HEK293 (cell line): ENCODE results near the gene TMEM256.

Experiments
- HOXA7 ChIP-seq: sonication (generic); formaldehyde crosslinking; IDR thresholded peaks from 2 replicates; pipeline ENCODE4 v1.8.1; 2022; ENCODE audit warnings: missing genetic modification reagents, borderline replicate concordance
- KLF10 ChIP-seq: fragments of 450-650 bp; IDR thresholded peaks from 2 replicates; pipeline ENCODE4 v1.5.1; 2018; ENCODE audit warnings: missing biosample characterization, mild to moderate bottlenecking, missing genetic modification characterization
- KLF8 ChIP-seq: fragments of 450-650 bp; formaldehyde crosslinking; IDR thresholded peaks from 2 replicates; pipeline ENCODE4 v1.5.1; 2016; ENCODE audit warnings: missing biosample characterization, missing genetic modification characterization
- SALL2 ChIP-seq: fragments of 450-650 bp; formaldehyde crosslinking; IDR thresholded peaks from 2 replicates; pipeline ENCODE4 v1.5.0; 2017; ENCODE audit warnings: missing biosample characterization, mild to moderate bottlenecking, missing genetic modification characterization, borderline replicate concordance
- SCRT1 ChIP-seq: fragments of 450-650 bp; formaldehyde crosslinking; IDR thresholded peaks from 2 replicates; pipeline ENCODE4 v1.5.1; 2016; ENCODE audit warnings: missing biosample characterization, missing genetic modification characterization, borderline replicate concordance
- TCF7L2 ChIP-seq: IDR thresholded peaks from 2 replicates; pipeline ENCODE4 v1.6.1; 2011; ENCODE audit warnings: low read depth, mild to moderate bottlenecking, inconsistent platforms, low read length, moderate library complexity, borderline replicate concordance
- TSHZ1 ChIP-seq: fragments of 450-650 bp; formaldehyde crosslinking; IDR thresholded peaks from 2 replicates; pipeline ENCODE4 v1.5.1; 2016; ENCODE audit warnings: missing biosample characterization, missing genetic modification characterization, borderline replicate concordance
- ZBTB17 ChIP-seq: fragments of 450-650 bp; formaldehyde crosslinking; IDR thresholded peaks from 2 replicates; pipeline ENCODE4 v1.5.1; 2016; ENCODE audit warnings: missing biosample characterization, missing genetic modification characterization
- ZBTB20 ChIP-seq: fragments of 450-650 bp; formaldehyde crosslinking; IDR thresholded peaks from 2 replicates; pipeline ENCODE4 v1.5.1; 2016; ENCODE audit warnings: missing biosample characterization, missing genetic modification characterization
- ZBTB26 ChIP-seq: fragments of 450-650 bp; formaldehyde crosslinking; optimal IDR thresholded peaks from 2 replicates; pipeline ENCODE3; 2016; ENCODE audit warnings: missing biosample characterization, mild to moderate bottlenecking, missing genetic modification characterization
- ZBTB7A ChIP-seq: fragments of 450-650 bp; formaldehyde crosslinking; IDR thresholded peaks from 2 replicates; pipeline ENCODE4 v1.5.1; 2016; ENCODE audit warnings: low read depth, missing biosample characterization, missing genetic modification characterization
- ZNF157 ChIP-seq: fragments of 450-650 bp; formaldehyde crosslinking; IDR thresholded peaks from 2 replicates; pipeline ENCODE4 v1.5.1; 2016; ENCODE audit warnings: missing biosample characterization, missing genetic modification characterization
- ZNF221 ChIP-seq: fragments of 450-650 bp; formaldehyde crosslinking; IDR thresholded peaks from 2 replicates; pipeline ENCODE4 v1.5.1; 2017; ENCODE audit warnings: missing biosample characterization, missing genetic modification characterization, borderline replicate concordance
- ZNF248 ChIP-seq: fragments of 450-650 bp; formaldehyde crosslinking; IDR thresholded peaks from 2 replicates; pipeline ENCODE4 v1.5.1; 2017; ENCODE audit warnings: missing biosample characterization, missing genetic modification characterization
- ZNF274 ChIP-seq, 2 experiments: fragments of 200-500 bp in 1 of 2; fragments of 450-650 bp in 1 of 2; sonication (Bioruptor generic) in 1 of 2; formaldehyde crosslinking in 1 of 2; IDR thresholded peaks; 2 replicates each; pipeline versions ENCODE4 v1.5.1 to v1.6.1; 2014 to 2016; ENCODE audit warnings: borderline replicate concordance in 1 of 2, inconsistent platforms in 1 of 2, low read length in 1 of 2, missing biosample characterization in 1 of 2, missing genetic modification characterization in 1 of 2
- ZNF302 ChIP-seq: fragments of 450-650 bp; formaldehyde crosslinking; IDR thresholded peaks from 2 replicates; pipeline ENCODE4 v1.5.1; 2016; ENCODE audit warnings: missing biosample characterization, missing genetic modification characterization, low read depth
- ZNF311 ChIP-seq: fragments of 450-650 bp; formaldehyde crosslinking; IDR thresholded peaks from 2 replicates; pipeline ENCODE4 v1.5.1; 2017; ENCODE audit warnings: missing biosample characterization, missing genetic modification characterization, borderline replicate concordance
- ZNF514 ChIP-seq: fragments of 450-650 bp; formaldehyde crosslinking; IDR thresholded peaks from 2 replicates; pipeline ENCODE4 v1.5.1; 2016; ENCODE audit warnings: missing biosample characterization, missing genetic modification characterization
- ZNF544 ChIP-seq: fragments of 450-650 bp; formaldehyde crosslinking; IDR thresholded peaks from 2 replicates; pipeline ENCODE4 v1.5.0; 2017; ENCODE audit warnings: missing biosample characterization, missing genetic modification characterization
- ZNF548 ChIP-seq: fragments of 450-650 bp; formaldehyde crosslinking; IDR thresholded peaks from 2 replicates; pipeline ENCODE4 v1.5.1; 2016; ENCODE audit warnings: missing biosample characterization, missing genetic modification characterization
- ZNF558 ChIP-seq: fragments of 450-650 bp; formaldehyde crosslinking; IDR thresholded peaks from 2 replicates; pipeline ENCODE4 v1.5.1; 2016; ENCODE audit warnings: missing biosample characterization, missing genetic modification characterization
- ZNF571 ChIP-seq: fragments of 450-650 bp; formaldehyde crosslinking; IDR thresholded peaks from 2 replicates; pipeline ENCODE4 v1.5.0; 2017; ENCODE audit warnings: missing biosample characterization, missing genetic modification characterization
- ZNF610 ChIP-seq: fragments of 450-650 bp; formaldehyde crosslinking; IDR thresholded peaks from 2 replicates; pipeline ENCODE4 v1.5.1; 2016; ENCODE audit warnings: missing biosample characterization, missing genetic modification characterization, borderline replicate concordance
- ZNF621 ChIP-seq: fragments of 450-650 bp; formaldehyde crosslinking; IDR thresholded peaks from 2 replicates; pipeline ENCODE4 v1.5.1; 2017; ENCODE audit warnings: missing biosample characterization, missing genetic modification characterization
- ZNF624 ChIP-seq: fragments of 450-650 bp; formaldehyde crosslinking; IDR thresholded peaks from 2 replicates; pipeline ENCODE4 v1.5.1; 2017; ENCODE audit warnings: missing biosample characterization, missing genetic modification characterization
- ZNF768 ChIP-seq: fragments of 450-650 bp; formaldehyde crosslinking; IDR thresholded peaks from 2 replicates; pipeline ENCODE4 v1.5.1; 2018; ENCODE audit warnings: missing biosample characterization, mild to moderate bottlenecking, missing genetic modification characterization
- ZNF785 ChIP-seq: fragments of 450-650 bp; formaldehyde crosslinking; IDR thresholded peaks from 2 replicates; pipeline ENCODE4 v1.5.1; 2016; ENCODE audit warnings: missing biosample characterization, missing genetic modification characterization
- ZSCAN16 ChIP-seq: fragments of 450-650 bp; formaldehyde crosslinking; IDR thresholded peaks from 2 replicates; pipeline ENCODE4 v1.5.1; 2016; ENCODE audit warnings: missing biosample characterization, missing genetic modification characterization
- ZSCAN23 ChIP-seq: fragments of 450-650 bp; formaldehyde crosslinking; IDR thresholded peaks from 2 replicates; pipeline ENCODE4 v1.5.1; 2016; ENCODE audit warnings: missing biosample characterization, missing genetic modification characterization
- TF ChIP-seq, protein P1 (sequence below): fragments of 450-650 bp; formaldehyde crosslinking; IDR thresholded peaks from 2 replicates; pipeline ENCODE4 v1.5.1; 2017; ENCODE audit warnings: missing biosample characterization, missing genetic modification characterization
- TF ChIP-seq, protein P2 (sequence below): fragments of 450-650 bp; formaldehyde crosslinking; IDR thresholded peaks from 2 replicates; pipeline ENCODE4 v1.5.1; 2017; ENCODE audit warnings: missing biosample characterization, missing genetic modification characterization
- TF ChIP-seq, protein P3 (sequence below): fragments of 450-650 bp; IDR thresholded peaks from 2 replicates; pipeline ENCODE4 v1.5.1; 2018; ENCODE audit warnings: missing biosample characterization, mild to moderate bottlenecking, missing genetic modification characterization

The TMEM256 gene

DNA sequence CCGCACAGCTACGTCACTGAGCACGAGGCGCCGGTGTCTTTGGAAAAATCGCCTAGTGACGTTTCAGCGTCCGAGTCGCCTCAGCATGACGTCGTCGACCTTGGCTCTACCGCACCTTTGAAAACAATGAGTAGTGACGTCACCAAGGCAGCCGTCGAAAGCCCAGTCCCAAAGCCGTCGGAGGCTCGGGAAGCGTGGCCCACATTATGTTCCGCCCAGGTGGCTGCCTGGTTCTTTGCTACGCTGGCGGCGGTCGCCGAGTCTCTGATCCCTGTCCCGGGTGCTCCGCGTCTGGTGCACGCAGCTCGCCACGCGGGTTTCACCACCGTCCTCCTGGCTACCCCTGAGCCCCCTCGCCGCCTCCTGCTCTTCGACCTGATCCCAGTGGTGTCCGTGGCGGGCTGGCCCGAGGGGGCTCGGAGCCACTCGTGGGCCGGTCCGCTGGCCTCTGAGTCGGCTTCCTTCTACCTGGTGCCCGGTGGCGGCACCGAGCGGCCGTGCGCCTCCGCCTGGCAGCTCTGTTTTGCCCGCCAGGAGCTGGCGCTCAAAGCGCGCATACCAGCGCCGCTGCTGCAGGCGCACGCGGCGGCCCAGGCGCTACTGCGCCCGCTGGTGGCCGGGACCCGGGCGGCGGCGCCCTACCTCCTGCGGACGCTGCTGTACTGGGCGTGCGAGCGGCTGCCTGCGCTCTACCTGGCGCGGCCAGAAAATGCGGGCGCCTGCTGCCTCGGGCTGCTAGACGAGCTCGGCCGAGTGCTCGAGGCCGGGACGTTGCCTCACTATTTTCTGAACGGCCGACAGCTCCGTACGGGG lies 32.9 kb upstream of the TMEM256 start (continued):
- TF ChIP-seq, protein P1, sequence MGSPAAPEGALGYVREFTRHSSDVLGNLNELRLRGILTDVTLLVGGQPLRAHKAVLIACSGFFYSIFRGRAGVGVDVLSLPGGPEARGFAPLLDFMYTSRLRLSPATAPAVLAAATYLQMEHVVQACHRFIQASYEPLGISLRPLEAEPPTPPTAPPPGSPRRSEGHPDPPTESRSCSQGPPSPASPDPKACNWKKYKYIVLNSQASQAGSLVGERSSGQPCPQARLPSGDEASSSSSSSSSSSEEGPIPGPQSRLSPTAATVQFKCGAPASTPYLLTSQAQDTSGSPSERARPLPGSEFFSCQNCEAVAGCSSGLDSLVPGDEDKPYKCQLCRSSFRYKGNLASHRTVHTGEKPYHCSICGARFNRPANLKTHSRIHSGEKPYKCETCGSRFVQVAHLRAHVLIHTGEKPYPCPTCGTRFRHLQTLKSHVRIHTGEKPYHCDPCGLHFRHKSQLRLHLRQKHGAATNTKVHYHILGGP (tag by site-specific recombination): no peak
- TF ChIP-seq ZNF274 (IDR thresholded peaks at IDR 0.05; ENCODE audit: low read length): no peak
- no peak for TF ChIP-seq ZNF274 (tag by site-specific recombination; IDR thresholded peaks at IDR 0.05; ENCODE audit: borderline replicate concordance)
- no peak for TF ChIP-seq ZNF544 (tag by site-specific recombination)
- TF ChIP-seq ZNF624: no peak
- no peak for TF ChIP-seq ZNF248
- no peak for TF ChIP-seq ZSCAN16 (tag by site-specific recombination)
- no peak for TF ChIP-seq ZSCAN23 (tag by site-specific recombination)
- TF ChIP-seq ZNF514: no peak
- TF ChIP-seq ZNF302: no peak
- TF ChIP-seq ZNF157 (tag by site-specific recombination): no peak
- peak; percentile 56; the same call in 1 of the 2 replicates for TF ChIP-seq ZBTB20 (tag by site-specific recombination)
- no peak for TF ChIP-seq HOXA7
- no peak for TF ChIP-seq ZNF785
- no peak for TF ChIP-seq SCRT1 (tag by site-specific recombination)
- peak; percentile 45; the same call in 1 of the 2 replicates for TF ChIP-seq KLF10
- TF ChIP-seq, protein P2, sequence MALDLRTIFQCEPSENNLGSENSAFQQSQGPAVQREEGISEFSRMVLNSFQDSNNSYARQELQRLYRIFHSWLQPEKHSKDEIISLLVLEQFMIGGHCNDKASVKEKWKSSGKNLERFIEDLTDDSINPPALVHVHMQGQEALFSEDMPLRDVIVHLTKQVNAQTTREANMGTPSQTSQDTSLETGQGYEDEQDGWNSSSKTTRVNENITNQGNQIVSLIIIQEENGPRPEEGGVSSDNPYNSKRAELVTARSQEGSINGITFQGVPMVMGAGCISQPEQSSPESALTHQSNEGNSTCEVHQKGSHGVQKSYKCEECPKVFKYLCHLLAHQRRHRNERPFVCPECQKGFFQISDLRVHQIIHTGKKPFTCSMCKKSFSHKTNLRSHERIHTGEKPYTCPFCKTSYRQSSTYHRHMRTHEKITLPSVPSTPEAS (tag by site-specific recombination): no peak
- TF ChIP-seq ZNF571: no peak
- no peak for TF ChIP-seq ZBTB7A (tag by site-specific recombination)
- TF ChIP-seq ZNF548 (tag by site-specific recombination): no peak
- peak; percentile 56 for TF ChIP-seq ZBTB26 (tag by site-specific recombination)
- no peak for TF ChIP-seq TSHZ1 (tag by site-specific recombination)
- no peak for TF ChIP-seq ZNF768 (tag by site-specific recombination)
- no peak for TF ChIP-seq TCF7L2
- no peak for TF ChIP-seq ZNF621 (tag by site-specific recombination)
- TF ChIP-seq ZNF610 (tag by site-specific recombination): no peak
- TF ChIP-seq ZNF221: no peak
- peak; percentile 46; the same call in 1 of the 2 replicates for TF ChIP-seq KLF8 (tag by site-specific recombination)
- no peak for TF ChIP-seq ZBTB17 (tag by site-specific recombination)
- no peak for TF ChIP-seq ZNF311 (tag by site-specific recombination)
- TF ChIP-seq, protein P3, sequence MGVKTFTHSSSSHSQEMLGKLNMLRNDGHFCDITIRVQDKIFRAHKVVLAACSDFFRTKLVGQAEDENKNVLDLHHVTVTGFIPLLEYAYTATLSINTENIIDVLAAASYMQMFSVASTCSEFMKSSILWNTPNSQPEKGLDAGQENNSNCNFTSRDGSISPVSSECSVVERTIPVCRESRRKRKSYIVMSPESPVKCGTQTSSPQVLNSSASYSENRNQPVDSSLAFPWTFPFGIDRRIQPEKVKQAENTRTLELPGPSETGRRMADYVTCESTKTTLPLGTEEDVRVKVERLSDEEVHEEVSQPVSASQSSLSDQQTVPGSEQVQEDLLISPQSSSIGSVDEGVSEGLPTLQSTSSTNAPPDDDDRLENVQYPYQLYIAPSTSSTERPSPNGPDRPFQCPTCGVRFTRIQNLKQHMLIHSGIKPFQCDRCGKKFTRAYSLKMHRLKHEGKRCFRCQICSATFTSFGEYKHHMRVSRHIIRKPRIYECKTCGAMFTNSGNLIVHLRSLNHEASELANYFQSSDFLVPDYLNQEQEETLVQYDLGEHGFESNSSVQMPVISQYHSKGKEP (tag by site-specific recombination): peak; percentile 55; the same call in 1 of the 2 replicates
- no peak for TF ChIP-seq ZNF558 (tag by site-specific recombination)
- no peak for TF ChIP-seq SALL2 (tag by site-specific recombination)
